Skeletal muscle cell (primary cell): ENCODE data around the gene PKN1.
"Not testable (repeated sequence)": the region's sequence is repeated elsewhere in the genome, so short reads cannot be mapped to it uniquely, and the experiment has no call there.

Experiments used
- DNase-seq: peaks from one replicate; pipeline ENCODE4 v3.0.0-alpha.2; 2010; ENCODE audit warnings: low read depth
- H3K4me3 ChIP-seq: 2 replicates; pipeline ENCODE4 v1.5.1; 2011; ENCODE audit warnings: low read depth, mild to moderate bottlenecking, control low read depth, low read length, moderate library complexity

Gene PKN1

DNA sequence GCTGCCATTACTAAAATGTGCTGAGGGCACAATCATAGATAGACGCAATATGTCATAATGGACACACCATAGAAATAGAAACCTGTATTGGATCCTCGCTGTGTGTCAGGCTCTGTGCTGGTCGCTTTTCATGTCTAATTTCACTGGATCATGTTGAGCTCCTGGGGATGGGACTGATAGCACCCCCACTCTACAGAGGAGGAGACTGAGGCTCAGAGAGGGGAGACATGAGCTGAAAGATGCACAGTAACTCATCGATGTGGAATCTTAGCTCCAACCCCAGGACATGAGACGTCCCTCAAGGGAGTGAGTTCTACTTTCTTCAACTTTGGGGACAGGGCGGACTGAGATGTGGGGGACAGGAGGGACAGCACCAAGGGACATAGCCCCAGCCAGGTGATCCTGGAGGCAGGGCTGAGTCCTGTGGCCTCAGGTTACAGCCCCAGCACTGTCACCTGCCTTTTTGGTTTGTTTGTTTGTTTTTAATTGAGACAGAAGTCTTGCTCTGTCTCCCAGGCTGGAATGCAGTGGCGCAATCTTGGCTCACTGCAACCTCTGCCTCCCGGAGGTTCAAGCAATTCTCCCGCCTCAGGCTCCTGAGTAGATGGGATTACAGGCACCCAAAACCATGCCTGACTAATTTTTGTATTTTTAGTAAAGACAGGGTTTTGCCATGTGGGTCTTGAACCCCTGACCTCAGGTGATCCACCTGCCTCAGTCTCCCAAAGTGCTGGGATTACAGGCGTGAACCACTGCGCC lies 69.4 kb downstream of the PKN1 start:
- H3K4me3 ChIP-seq, result no peak overlapping the region
- no peak for DNase-seq

DNA sequence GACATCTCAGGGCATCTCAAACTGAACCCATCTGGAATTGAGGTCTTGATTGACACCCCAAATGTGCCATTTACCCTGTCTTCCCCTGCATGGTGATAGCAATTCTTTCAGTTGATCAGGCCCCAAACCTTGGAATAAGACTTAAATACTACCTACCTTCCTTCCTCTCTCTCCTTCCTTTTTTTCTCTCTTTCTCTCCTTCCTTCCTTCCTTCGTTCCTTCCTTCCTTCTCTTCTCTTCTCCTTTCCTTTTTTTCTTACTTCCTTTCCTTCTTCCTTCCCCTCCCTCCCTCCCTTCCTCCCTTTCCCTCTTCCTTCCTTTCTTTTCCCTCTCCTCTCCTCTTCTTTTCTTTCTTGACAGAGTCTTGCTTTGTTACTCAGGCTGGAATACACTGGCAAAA lies 70.2 kb downstream of the PKN1 start:
- no peak overlapping the region for H3K4me3 ChIP-seq
- no peak for DNase-seq

DNA sequence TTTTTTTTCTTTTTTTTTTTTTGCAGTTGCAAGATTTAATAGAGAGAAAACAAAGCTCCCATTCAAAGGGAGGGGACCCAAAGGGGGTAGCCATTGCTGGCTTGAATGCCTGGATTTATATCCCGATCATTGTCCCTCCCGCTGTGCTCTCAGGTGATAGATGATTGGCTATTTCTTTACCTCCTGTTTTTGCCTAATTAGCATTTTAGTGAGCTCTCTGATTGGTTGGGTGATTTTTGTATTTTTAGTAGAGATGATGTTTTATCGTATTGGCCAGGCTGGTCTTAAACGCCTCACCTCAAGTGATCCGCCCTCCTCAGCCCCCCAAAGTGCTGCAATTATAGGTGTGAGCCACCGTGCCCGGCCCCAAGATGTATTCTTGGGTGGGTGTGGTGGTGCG lies 71.5 kb downstream of the PKN1 start:
- H3K4me3 ChIP-seq, DNase-seq: not testable (repeated sequence)

DNA sequence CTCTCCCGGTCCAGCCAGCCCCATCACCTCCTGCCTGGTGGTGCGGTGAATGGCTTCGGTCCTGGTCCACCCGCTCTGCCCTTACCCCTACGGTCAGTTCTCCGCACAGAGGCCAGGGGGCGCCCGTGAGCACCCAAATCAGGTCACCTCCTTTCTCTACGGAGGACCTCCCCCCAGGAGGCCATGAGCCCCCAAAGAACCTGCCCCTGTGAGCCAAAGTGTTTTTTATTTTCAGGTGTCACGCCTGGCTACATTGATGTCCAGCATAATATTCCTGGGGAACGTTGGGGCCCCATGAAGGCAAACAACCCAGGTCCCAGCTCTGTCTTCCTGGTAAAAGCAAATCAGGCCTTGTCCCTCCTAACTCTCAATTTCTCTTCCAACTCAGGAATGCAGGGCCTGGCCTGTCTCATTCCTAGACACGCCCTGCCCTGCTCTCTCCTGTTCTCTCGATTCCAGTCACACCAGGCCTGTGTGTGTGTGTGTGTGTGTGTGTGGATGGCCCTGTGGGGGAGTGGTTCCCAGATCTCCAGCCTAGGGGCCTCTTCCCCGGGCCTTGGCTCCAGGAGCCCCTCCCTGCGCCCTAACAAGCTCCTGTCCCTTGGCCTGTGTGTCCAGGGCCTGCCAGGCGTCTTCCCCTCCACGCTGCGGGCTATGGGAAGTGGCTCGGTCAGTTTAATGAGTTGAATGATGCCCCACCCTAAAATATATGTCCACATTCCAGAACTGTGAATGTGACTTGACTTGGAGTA lies 72.6 kb downstream of the PKN1 start:
- H3K4me3 ChIP-seq, result no peak overlapping the region
- DNase-seq, result peak; percentile 33

DNA sequence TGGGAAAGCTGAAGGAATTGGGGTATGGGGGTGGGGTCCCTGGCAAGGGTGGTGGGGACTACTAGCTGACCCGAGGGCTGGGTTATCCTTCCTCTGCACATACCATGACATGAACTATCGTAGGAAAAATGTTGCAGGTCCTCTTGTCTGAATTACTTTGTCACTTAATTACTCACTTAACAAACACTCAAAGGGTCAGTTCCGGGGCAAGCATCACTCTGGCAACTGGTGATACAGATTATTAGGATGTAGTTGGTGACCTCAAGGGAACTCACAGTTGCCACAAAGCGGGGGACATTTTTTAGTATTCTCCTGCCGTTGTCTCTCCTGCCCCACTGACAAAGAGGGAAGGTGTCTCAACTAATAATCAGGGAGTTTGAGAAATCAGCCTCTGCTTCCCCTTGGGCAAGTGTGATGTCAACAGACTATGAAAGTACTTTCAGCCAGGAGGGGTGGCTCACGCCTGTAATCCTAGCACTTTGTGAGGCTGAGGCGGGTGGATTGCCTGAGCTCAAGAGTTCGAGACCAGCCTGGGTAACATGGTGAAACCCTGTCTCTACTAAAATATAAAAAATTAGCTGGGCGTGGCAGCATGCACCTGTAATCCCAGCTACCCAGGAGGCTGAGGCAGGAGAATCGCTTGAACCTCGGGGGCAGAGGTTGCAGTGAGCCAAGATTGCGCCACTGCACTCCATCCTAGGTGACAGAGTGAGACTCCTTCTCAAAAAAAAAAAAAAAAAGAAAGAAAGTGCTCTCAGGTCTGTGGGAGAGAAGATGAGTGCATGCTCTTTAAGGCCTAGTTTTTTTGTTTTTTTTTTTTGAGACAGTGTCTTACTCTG lies 74.8 kb downstream of the PKN1 start:
- no peak for DNase-seq
- no peak overlapping the region for H3K4me3 ChIP-seq

DNA sequence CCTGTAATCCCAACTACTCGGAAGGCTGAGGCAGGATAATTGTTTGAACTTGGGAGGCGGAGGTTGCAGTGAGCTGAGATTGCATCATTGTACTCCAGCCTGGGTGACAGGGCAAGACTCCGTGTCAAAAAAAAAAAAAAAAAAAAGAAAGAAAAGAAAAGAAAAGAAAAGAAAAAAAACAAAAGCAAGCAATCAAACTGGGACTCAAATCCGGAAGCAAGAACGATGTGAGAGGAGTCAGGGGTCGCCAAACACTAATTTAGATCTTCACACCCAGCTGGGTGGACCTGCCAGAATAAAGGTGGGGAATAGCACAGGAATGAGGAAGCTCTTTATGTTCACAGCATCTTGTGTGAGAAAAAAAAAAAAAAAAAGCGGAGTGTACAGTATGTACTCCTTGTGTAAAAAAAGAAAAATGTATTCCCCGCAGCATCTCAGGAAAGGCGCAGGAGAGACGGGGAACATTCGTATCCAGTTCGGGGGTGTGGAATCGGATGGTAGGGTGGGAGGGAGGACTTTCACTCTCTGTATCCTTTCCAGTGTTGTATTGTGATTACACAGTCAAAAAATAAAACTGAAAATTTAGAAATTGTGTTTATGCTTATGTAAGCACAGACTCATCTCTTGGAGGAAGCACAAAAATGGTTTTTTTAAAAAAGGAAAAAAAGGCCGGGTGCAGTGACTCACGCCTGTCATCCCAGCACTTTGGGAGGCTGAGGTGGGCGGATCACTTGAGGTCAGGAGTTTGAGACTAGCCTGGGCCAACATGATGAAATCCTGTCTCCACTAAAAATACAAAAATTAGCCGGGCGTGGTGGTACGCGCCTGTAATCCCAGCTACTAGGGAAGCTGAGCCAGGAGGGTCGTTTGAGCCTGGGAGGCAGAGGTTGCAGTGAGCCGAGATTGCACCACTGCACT lies 77.5 kb downstream of the PKN1 start:
- peak; percentile 51 for DNase-seq
- H3K4me3 ChIP-seq, result no peak overlapping the region

DNA sequence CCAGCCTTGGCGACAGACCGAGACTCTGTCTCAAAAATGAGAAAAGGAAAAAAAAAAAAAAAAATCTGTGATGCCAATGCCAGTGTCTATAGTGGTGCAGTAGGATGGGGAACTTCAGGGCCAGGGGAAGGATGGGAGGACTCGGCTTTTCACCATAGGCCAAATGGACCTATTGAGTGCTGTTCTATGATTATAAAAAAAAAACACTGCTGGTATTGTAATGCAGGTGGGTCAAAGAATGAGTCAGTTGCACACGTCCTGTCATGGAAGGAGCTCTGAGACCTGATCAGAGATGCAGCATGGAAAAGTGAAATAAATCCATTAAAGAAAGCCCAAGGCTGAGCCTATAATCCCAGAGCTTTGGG lies 78.1 kb downstream of the PKN1 start:
- no peak for DNase-seq
- H3K4me3 ChIP-seq, result no peak overlapping the region

DNA sequence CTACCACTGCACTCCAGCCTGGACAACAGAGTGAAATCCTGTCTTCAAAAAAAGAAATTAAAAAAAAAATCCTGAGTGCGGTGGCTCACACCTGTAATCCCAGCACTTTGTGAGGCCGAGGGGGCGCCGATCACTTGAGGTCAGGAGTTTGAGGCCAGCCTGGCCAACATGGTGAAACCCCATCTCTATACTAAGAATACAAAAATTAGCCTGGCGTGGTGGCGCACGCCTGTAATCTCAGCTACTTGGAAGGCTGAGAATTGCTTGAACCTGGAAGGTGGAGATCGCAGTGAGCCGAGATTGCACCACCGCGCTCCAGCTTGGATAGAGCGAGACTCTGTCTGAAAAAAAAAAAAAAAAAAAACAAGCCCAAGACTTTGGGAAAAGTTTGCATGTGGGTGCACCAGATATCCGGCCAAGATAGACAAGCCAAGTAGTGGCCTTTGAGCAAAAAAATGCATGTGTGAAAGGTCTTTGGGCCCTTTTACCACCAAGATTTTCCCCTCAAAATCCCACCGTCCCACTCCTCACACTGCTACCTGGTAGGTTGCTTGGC lies 79.4 kb downstream of the PKN1 start:
- H3K4me3 ChIP-seq, result no peak overlapping the region
- no peak for DNase-seq

DNA sequence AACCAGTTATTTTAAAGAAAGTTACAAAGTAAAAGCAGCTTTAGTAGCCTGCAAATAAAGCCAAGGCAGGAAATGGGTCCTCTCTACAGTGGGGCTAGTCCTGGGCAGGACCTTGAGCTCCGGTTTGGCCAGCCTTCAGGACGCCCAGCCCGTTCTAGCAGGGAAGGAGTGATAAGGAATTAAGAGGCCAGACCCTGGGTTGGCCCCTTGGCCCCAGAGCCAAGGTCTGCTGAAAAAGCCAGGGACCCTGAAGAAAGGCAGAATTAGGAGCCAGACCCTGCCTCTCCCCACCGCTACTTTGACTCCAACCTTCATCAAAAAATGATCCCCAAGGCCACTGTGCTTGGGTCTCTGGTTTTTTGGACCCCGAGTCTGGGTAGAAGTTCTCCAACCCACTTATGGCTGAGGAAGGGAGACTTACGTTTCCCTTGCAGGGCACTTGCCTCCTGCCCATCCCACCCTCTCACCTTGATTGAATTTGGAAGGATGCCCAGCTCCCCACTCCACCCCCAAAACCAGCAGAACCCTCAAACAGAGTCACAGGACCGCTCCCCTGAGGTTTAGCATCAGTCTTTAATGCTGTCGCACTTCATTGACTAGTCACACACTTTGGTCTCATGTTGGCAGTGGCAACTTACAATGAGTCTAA lies 81.2 kb downstream of the PKN1 start:
- no peak overlapping the region for H3K4me3 ChIP-seq

DNA sequence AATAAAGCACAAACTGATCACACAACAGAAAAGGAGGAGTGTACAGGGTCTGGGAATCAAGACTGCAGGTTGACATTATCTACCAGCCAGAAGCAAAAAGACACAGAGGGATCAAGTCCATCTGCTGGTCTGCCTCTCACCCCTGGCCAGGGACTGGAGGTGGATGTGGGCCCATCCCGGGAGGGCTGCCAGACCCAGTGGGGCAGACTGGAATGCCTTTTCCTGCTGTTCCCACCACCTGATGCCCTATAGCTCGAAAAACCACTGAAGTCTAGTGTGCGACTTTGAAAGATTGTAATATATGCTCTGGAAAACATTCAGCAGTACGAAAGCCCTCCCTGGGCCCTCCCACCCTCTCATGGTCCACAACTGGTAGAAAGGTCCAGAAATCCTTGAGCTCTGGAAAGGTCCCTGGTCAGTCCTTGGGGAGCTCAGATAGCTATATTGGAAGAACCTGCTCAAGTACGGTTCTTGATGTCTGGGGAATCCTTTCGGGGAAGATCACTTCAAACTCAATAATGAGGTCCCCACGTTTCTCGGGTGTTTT lies 82.5 kb downstream of the PKN1 start:
- peak overlapping the region; percentile 90 for H3K4me3 ChIP-seq
- no peak for DNase-seq

More for the DNA sequence above, 81.2 kb downstream of the PKN1 start:
- DNase-seq, result no peak

DNA sequence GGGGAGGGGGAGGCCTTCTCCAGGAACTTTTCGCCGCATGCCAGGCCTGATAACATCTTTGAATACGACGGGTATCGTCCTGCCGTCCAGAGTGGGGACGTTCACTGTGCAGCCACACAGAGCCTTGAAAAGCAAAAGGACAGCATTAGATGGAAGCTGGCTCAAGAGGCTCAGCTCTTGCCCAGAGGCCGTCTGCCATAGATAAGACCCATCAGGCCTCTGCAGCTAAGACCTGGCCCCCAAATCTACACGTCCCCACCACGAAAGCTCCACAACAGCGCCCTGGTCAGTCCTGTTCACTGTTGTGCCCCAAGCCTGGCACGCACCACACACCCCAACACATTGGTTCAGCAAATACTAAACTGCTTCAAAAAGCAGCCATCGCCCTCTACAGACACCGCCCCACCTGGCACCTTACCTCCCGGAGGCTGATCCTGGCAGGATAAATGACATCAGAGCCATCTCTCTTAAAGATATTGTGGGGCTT lies 83.0 kb downstream of the PKN1 start:
- no peak for DNase-seq
- peak overlapping the region; percentile 90 for H3K4me3 ChIP-seq

DNA sequence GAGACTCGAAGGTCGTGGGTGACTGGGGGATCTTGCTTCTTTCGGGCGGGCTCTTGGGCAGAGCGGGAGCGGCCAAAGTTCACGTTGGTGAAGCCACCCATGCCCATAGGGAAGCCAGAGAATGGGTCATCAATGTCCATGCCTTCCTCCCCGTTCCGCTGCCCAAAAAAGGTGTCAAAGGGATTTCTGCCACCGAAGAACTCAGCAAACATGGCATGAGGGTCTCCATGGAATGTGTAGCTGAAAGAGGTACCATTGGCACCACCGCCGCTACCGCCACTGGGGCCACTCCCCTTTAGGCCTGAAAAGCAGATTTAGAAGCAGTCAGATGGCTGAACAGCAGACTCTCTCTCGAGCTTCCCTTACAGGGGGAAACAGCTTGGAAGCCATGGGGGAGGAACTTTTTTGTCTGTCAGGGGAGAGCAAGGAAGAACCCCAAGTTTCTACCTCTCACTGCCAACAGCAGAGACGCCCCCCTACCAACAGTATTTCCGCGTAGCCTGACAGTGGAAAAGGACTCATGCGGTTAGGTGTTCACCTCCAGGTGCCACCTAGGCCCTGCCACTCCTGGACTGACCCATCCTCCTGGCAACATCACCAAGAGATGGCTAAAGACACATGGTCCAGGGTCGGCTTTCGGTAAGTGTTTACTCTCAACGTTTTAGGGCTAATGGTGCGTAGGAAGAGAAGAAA lies 83.8 kb downstream of the PKN1 start:
- no peak for DNase-seq
- peak overlapping the region; percentile 90 for H3K4me3 ChIP-seq

DNA sequence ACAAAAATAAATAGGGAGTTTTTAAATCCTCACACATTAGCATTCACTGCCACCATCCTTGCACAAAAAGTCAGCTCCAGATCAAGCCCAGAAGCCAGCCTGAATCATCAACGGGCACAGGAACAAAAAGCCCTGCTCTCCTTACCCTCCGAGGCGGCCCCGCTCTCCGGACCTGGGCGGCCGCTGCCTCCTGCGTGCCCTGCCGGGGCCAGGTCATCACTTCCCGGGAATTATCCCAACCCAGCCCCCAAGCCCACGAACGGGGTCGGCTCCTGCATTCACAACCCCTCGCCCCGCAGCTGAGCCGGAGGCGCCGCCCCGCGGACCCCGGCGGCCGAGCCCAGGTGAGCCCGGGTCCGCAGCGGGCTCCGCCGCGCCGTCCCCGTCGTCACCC lies 84.3 kb downstream of the PKN1 start:
- peak overlapping the region; percentile 90 for H3K4me3 ChIP-seq
- no peak for DNase-seq

DNA sequence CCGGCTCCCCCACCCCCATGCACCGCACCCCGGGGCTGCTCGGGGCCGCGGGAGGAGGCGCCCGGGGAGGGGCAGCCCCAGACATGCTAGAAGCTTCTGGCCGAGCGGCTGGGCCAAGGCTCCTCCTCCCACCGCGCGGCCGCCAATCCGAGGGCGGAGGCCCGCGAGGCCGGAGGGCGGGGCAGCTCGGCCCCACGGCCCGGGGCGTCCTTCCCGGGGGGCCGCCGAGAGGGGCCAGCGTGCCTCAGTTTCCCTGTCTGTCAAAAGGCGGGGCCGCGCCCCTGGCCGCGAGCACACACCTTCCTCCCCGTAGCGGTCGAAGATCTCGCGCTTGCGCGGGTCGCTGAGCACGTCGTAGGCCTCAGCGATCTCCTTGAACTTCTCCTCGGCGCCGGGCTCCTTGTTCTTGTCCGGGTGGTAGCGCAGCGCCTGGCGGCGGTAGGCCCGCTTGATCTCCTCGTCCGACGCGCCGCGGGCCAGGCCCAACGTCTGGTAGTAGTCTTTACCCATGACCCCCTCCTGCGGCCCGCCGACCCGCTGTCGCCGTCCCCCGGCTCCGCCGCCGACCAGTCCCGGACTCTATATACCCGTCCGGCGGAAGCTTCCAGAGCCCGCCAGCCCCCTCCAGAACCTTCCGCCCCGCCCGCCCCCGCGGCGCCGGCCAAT lies 84.9 kb downstream of the PKN1 start, which contains the start of gene DNAJB1:
DNAJB1 (minus strand) TSS at position 558 of the 666 bp plus-strand sequence; CDS start at position 510, 48 bp downstream.
- H3K4me3 ChIP-seq, result peak within 1 kb of the TSS; percentile 90
- no peak for DNase-seq

DNA sequence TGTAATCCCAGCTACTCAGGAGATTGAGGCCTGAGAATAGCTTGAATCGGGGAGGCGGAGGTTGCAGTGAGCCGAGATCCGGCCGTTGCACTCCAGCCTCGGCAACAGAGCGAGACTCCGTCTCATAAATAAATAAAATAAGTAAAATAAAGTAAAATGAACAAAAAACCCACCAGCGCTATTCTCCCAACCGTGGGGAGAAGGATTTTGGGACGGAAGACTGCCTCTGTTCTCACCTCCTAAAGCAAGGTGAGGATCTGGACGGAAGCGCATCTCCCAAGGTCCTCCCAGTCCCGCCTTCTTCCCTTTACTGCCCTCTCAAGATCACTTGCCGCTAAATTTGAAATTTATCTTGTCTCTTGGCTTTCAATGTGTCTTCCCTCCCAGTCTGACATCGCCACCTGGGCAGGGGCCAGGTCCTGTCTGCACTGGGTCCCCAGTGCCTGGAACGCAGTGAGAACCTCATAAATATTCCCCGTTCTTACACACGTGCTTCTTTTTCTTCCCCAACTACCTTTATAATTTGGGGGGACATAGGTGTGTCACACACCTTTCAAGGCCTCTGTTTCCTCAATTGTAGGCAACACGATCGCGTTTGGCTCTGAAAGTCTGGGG lies 86.2 kb downstream of the PKN1 start:
- no peak overlapping the region for H3K4me3 ChIP-seq
- no peak for DNase-seq

DNA sequence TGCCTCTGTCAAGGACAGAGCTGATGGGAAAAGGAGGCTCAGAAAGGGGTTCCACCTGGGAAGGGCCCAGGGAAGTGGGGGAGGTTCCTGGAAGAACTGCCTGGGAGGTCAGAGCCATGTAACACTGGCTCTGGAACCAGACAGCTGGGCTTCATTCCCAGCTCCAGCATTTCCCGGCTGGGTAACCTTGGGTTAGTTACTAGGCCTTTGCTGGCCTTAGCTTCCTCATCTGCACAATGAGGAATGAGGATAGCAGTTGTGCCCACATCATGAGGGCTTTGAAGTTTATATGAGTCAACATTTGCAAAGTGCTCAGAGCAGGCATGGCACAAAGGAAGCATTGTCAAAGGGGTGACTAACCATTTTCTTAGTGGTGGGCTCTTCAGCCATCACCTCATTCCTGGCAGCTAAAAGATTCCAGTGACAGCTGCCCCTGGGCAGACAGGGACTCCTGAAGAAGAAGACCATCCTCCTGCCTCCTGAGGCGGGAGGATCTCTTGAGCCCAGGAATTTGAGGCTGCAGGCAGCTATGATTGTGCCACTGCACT lies 86.8 kb downstream of the PKN1 start:
- H3K4me3 ChIP-seq, result no peak overlapping the region

More for the DNA sequence above, 86.8 kb downstream of the PKN1 start:
- DNase-seq, result peak; percentile 61
